HG02981 (cell line): ENCODE measurements around the gene NEDD4.
"Not testable (repeated sequence)": the region's sequence is repeated elsewhere in the genome, so short reads cannot be mapped to it uniquely, and the experiment has no call there.

Source experiments
- ATAC-seq: cut with Tn5 transposase; IDR thresholded peaks from one replicate; pipeline ENCODE4 v1.9.1; 2021; ENCODE audit warnings: mild to moderate bottlenecking, moderate library complexity; ENCODE audit not compliant: unreplicated experiment

The NEDD4 gene

GRCh38 chr15:55835866-55836265 is 157.5 kb downstream of the NEDD4 start:
- no peak for ATAC-seq

- no peak for ATAC-seq
These were observed 159.1 kb downstream of the NEDD4 start for GRCh38 chr15:55834331-55834730.

- peak; percentile 42 for ATAC-seq
These were observed 163.6 kb downstream of the NEDD4 start for GRCh38 chr15:55829826-55830225.

- ATAC-seq, result no peak
These were observed 165.5 kb downstream of the NEDD4 start for GRCh38 chr15:55827955-55828354.

DNA sequence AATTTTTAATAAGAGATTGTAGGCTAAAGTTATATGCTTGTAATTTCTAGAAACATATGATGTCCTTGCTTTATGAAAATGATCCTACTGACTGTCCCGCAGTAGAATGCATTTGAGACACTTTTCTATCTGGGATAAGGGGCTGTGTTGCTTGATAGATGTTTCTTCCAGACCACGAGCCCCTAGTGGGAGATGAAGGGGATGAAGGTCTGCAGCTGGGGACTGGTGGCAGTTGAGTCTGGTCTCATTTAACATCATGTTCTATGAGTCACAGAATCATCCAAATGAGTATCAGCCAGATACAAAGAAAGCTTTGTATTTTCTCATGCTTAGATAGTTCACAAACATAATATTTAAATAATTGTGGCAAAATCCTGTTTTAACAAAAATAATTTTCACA is 166.2 kb downstream of the NEDD4 start:
- no peak for ATAC-seq

DNA sequence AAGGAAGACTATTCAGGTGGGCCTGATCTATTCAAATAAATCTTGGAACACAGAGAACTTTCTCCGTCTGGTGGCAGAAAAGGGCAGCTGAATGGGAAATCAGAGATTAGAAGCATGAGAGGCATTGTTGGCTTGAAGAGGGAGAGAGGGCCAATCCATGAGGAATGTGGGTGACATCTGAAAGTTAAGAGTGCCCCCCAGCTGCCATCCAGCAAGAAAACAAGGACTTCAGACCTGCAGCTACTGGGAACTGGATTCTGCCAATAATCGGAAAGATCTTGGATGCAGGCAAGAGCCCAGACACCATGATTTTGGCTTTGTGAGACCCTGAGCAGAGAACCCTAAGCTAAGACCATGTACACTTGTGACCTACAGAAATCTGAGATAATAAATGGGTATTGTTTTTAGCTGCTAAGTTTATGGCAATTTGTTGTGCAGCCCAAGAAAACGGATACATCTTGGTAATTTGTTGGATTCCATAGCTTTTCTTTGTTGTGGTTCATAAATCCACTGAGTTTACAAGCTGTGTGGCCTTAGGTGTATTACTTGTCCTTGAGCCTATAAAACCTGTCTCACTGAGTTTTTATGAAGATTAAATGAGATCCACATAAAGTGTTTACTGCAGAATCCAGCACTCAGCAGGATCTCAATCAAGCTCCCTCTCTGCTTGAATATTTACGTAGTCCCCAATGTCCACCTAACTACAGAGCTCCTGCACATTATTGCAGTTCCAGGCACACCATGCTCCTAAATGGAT is 168.4 kb downstream of the NEDD4 start:
- ATAC-seq, result no peak

DNA sequence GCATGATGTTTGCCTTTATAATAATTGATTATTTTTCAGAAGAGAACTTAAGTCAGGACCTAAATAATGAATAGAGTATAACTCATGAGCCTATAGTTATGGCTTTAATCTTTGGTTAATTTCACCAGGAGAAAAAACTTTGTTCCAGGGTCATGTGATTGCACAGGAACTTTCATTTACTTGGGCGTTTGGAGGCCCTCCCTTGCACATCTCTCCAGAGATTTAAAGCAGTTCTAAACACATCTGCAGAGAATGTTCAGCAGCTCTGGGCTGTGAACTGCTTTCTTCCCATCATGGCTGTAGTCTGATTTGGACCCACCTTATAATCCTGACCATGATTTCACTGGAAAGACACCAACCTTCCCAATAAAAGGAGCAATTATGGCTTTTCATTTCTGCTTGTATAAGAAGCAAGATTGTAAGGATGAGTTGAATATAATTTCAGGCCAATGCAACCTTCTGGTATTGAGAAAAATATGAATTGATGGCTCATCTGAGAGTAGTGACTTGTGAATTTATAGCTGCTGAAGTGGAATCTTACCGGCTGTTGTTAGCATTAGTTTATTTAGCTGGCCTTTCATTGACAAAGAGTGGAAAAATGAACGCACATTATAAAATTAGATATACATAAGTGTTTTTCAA is 169.6 kb downstream of the NEDD4 start:
- ATAC-seq, result no peak

DNA sequence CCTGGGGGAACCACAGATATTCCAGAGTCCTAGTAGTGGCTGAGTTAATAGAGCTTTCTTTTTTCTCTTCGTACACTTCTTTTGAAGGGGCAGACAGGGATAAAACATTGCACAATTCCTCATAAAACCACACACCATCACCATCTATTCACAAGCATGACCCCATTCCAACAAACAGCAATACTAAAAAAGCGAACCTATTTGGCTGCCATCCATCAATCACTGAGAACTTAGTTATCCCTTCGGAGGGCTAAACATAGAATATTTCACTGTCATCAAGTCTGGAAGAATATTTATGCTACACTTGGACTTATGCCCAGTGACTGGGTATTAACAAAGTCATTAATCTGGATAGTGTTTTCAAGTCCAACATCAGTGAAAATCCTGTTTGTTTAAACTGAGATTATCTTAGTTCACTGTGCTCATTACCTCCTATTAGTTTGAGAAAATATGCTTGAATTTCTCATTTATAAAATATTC is 170.2 kb downstream of the NEDD4 start:
- no peak for ATAC-seq

GRCh38 chr15:55821740-55822139 is 171.7 kb downstream of the NEDD4 start:
- ATAC-seq, result not testable (repeated sequence)

- no peak for ATAC-seq
These were observed 173.4 kb downstream of the NEDD4 start for GRCh38 chr15:55820043-55820442.

DNA sequence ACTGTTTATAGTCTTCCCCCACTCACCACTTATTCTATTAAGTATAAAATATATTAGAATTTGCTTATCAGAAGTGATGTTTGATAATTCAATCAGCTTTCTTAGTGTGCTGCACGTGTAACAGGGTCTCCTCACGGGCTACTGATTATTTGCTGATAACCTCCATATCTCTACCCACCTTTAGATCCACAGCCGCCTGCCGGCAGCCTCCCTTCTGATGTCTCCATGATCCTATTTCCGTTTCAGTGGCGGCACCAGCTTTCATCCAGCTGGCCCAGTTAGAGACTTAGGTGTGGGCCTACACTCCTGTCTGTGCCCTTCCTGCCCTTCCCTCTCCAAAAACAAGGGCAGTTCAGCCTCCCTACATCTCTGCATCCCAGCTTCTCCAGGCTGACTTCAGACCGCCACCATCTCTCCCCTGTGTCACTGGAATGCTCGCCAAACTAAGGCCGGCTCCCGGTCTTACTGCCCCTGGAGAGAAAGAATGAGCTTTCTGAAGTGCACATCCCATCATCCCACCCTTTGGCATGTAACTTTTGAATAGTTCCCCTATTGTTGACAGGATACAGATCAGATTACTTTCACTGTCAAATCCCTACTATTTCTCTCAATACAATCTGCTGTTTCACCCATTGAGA is 173.9 kb downstream of the NEDD4 start:
- ATAC-seq, result no peak

DNA sequence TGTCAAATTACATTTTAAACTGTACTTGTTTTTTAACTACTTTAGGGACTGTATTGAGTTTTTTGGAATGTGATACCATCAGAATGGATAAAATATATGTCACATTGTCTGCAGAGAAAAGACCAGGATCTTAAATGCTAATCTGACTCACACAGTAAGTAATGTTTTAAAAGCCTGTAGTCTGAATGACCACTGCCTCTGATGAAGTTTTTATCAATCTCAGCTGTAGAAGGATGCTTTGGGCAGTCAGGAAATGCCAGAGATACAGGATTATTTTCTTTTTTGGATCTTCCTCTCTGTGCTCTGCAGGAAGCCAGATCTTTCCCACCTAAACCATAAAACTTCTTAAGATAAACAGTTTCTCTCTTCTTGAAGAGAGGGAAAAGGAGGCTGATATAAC is 177.4 kb downstream of the NEDD4 start:
- ATAC-seq, result no peak

GRCh38 chr15:55802600-55803376 is 190.6 kb downstream of the NEDD4 start:
- no peak for ATAC-seq

- no peak for ATAC-seq
These were observed 193.2 kb downstream of the NEDD4 start for GRCh38 chr15:55800216-55800615.

DNA sequence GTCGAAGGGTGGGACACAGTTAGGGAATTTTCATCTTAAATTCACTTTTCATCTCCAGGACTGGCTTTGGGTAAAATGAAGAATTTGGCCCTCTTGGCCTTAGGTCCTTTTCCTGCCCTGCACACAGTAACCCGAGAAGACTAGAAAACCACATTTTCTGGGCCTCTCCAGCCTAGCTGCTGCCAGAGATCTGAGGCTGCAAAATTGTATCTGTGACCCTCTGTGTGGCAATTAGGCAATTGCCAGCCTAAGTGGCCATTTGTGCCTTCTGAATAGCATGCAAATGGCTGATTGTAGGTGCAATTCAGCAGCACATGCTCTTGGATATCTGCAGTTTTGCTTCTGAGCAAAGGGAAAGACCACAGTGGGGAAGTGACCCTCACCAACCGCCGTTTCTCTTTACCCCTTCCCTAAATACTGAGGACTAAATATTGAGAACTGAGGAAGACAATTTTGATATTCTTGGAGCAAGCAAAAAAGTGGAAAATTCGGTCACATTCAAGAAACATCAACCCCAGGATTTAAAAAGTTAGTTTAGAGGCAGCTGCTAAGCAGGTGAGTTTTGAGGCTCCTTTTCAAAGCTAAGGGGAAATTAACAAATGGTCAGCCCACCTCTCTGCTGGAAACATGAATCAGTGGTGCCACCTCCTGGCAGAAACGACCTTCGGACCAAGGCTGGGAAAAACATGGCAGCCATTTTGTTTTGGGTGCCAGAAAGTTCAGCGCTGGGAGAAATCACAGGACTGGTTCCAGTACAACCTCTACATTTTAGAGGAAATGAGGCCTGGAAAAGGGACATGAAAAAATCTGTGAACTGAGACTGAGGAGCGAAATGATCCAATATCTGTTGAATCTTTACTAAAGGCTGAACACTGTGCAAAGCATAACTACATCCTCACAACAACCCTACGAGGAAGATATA is 193.9 kb downstream of the NEDD4 start:
- ATAC-seq, result no peak

DNA sequence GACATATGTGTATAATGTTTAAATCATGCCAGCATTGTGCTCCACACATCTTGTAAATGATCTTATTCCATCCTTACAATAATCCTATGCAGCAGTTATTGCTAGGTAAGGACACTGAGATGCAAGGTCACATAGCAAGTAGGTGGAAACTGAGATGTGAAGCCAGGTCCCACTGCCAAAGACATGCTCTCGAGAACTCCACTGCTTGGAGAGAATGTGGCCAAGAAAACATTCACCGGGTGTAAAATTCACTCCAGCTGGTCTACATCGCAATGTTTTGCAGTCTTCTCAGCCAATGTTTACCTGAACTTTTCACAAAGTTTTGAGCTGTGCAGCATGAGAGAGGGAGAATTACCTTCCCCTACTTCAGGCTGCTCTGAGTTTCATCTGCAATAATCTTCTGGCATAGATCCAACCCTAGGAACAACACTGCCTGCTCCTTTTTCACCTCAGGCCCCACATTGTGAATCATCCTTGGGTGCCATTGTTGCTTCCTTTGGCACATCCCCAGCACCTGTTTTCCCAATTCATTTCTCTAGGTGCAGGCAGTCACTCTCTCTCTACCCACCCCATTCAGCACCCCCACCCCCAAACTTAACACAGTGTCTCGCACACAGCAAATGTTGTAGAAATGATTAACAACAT is 197.0 kb downstream of the NEDD4 start:
- ATAC-seq, result no peak

- no peak for ATAC-seq
These were observed 198.4 kb downstream of the NEDD4 start for GRCh38 chr15:55795031-55795430.

DNA sequence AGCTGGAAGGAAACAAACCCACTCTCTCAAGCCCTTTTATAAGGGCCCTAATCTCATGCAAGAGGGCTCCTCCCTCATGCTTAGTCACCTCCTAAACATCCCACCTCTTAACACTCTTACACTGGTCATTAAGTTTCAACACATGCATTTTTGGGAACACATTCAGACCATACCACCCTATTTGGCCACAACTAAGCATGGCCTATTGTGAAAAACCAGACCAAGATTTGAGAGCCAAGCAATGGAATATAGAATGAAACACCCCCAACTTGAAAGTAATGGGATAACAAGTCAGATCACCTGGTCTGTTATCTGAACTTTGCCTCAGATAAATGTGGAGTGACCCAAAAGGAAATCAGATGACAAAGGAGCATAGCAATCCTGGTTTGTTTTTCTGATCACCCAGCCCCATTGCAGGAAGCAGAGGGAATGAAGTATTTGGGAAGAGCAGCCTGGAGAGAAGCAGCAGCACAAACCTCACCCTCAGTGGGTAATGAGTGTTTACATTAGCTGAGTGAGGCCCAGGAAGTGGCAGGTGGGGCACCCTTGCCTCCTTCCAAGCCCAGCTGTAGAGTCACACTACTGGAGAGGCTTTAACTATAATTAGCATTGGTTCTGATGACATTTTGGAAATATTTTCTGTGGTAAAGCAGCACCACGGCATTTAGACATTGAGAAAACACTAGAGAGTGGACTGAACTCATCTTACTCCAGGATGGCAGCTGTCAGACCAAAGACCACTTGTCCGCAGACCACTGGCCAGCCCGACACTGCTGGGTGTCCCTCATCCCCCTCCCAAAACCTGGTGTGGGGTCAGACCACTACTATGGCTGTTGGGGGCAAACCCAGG is 201.6 kb downstream of the NEDD4 start:
- no peak for ATAC-seq
